NCI-H510A (cell line): ENCODE data around the gene SPTB.
A peak's percentile ranks its signal among the peaks of the same experiment; 100 is the strongest.
"Not testable (repeated sequence)": the region's sequence is repeated elsewhere in the genome, so short reads cannot be mapped to it uniquely, and the experiment has no call there.

Experiments
- DNase-seq: peaks from one replicate; lab custom pipeline; 2025; lab: John Stamatoyannopoulos, UW

Gene SPTB

GRCh38 chr14:64879635-64880220 is at the start of gene SPTB:
SPTB (minus strand) TSS chr14:64879907; CDS start chr14:64823094, 56,813 bp downstream.
- DNase-seq, result peak; percentile 78

- no peak for DNase-seq
These were observed 49.3 kb upstream of the SPTB start for GRCh38 chr14:64929014-64929359.

GRCh38 chr14:64928239-64929013 is 48.7 kb upstream of the SPTB start:
- DNase-seq, result no peak

GRCh38 chr14:64927031-64927430 is 47.3 kb upstream of the SPTB start:
- no peak for DNase-seq

GRCh38 chr14:64926398-64926995 is 46.8 kb upstream of the SPTB start:
- DNase-seq, result no peak

- DNase-seq, result no peak
These were observed 43.3 kb upstream of the SPTB start for GRCh38 chr14:64923015-64923414.

GRCh38 chr14:64920465-64920864 is 40.8 kb upstream of the SPTB start:
- no peak for DNase-seq

GRCh38 chr14:64919618-64920017 is 39.9 kb upstream of the SPTB start:
- DNase-seq, result no peak

GRCh38 chr14:64919215-64919614 is 39.5 kb upstream of the SPTB start:
- no peak for DNase-seq

GRCh38 chr14:64918216-64918615 is 38.5 kb upstream of the SPTB start:
- no peak for DNase-seq

- no peak for DNase-seq
These were observed 36.1 kb upstream of the SPTB start for GRCh38 chr14:64915797-64916196.

- no peak for DNase-seq
These were observed 35.3 kb upstream of the SPTB start for GRCh38 chr14:64915029-64915424.

GRCh38 chr14:64914237-64915028 is 34.7 kb upstream of the SPTB start, which contains the start of gene CHURC1:
CHURC1 (plus strand) TSS chr14:64914455; CDS start chr14:64914496, 41 bp downstream.
- peak; percentile 94 for DNase-seq

- DNase-seq, result not testable (repeated sequence)
These were observed 33.8 kb upstream of the SPTB start for GRCh38 chr14:64913477-64913876.

- DNase-seq, result no peak
These were observed 32.6 kb upstream of the SPTB start for GRCh38 chr14:64912261-64912660.

- no peak for DNase-seq
These were observed 31.3 kb upstream of the SPTB start for GRCh38 chr14:64910847-64911495.

GRCh38 chr14:64906022-64906421 is 26.3 kb upstream of the SPTB start:
- DNase-seq, result no peak

- no peak for DNase-seq
These were observed 20.3 kb upstream of the SPTB start for GRCh38 chr14:64899958-64900357.

GRCh38 chr14:64891839-64892375 is 12.2 kb upstream of the SPTB start:
- peak; percentile 7 for DNase-seq

- DNase-seq, result no peak
These were observed 11.6 kb upstream of the SPTB start for GRCh38 chr14:64891173-64891838.

- DNase-seq, result no peak
These were observed 9.6 kb upstream of the SPTB start for GRCh38 chr14:64889352-64889751.
